Measurements from ENCODE around the gene CTSH. TPM values are rescaled to one million over a fixed set of nuclear protein-coding genes. Genes with fewer than 3 reads are reported as not detected.

CTSH gene
- total and polyA plus RNA-seq, 2 of the 13 experiments (the other 11 are each of a cell fraction or from before 2014, with no cell fraction given), result 265 to 653 TPM

DNA sequence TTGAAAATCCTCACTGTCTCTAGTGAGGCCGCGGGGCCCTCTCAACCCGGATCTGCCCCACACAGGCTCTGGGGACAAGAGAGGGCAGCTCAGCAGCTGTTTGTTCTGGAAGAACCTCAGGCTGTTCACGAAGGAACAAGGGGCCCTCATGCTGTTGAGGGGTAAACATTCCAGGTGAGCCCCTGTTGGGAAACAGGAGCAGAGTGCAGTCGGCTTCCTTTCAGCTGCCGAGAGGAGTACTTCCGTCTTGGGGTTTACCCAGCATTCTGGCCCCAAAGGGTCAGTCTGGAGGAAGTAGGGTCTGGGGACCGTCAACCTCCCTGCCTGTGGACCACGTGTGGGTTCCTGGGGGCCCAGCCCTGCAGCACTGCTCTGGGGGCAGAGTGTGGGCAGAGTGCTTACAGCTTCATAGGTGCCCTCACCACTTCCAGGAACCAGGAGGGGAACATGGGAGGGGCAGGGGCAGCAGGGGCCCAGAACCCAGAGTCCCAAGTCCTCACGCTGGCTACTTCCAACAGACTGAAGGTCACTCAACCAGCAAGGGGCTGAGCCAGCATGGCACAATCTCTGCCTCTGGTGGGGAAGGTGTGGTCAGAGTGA is 49.2 kb upstream of the CTSH start (continued):
- TF ChIP-seq U2AF1 (optimal IDR thresholded peaks at IDR 0.05; ENCODE audit: low read depth, low read length), result no peak
- peak; percentile 66 for TF ChIP-seq YEATS2 (CRISPR knock-in tag; IDR thresholded peaks at IDR 0.05; ENCODE audit: borderline replicate concordance)
- TF ChIP-seq ZBTB7B (CRISPR knock-in tag; IDR thresholded peaks at IDR 0.05), result peak; percentile 97
- TF ChIP-seq ZNF672 (CRISPR knock-in tag; IDR thresholded peaks at IDR 0.05), result no peak; the same call in 1 of the 2 replicates
- no peak for TF ChIP-seq ZNF354B (CRISPR knock-in tag; IDR thresholded peaks at IDR 0.05)
- no peak for TF ChIP-seq ZBTB8A (CRISPR knock-in tag; IDR thresholded peaks at IDR 0.05; ENCODE audit: borderline replicate concordance, low read depth)
- TF ChIP-seq KDM3A (CRISPR knock-in tag; IDR thresholded peaks at IDR 0.05; ENCODE audit: low read depth), result peak; percentile 93
- TF ChIP-seq, protein P1, sequence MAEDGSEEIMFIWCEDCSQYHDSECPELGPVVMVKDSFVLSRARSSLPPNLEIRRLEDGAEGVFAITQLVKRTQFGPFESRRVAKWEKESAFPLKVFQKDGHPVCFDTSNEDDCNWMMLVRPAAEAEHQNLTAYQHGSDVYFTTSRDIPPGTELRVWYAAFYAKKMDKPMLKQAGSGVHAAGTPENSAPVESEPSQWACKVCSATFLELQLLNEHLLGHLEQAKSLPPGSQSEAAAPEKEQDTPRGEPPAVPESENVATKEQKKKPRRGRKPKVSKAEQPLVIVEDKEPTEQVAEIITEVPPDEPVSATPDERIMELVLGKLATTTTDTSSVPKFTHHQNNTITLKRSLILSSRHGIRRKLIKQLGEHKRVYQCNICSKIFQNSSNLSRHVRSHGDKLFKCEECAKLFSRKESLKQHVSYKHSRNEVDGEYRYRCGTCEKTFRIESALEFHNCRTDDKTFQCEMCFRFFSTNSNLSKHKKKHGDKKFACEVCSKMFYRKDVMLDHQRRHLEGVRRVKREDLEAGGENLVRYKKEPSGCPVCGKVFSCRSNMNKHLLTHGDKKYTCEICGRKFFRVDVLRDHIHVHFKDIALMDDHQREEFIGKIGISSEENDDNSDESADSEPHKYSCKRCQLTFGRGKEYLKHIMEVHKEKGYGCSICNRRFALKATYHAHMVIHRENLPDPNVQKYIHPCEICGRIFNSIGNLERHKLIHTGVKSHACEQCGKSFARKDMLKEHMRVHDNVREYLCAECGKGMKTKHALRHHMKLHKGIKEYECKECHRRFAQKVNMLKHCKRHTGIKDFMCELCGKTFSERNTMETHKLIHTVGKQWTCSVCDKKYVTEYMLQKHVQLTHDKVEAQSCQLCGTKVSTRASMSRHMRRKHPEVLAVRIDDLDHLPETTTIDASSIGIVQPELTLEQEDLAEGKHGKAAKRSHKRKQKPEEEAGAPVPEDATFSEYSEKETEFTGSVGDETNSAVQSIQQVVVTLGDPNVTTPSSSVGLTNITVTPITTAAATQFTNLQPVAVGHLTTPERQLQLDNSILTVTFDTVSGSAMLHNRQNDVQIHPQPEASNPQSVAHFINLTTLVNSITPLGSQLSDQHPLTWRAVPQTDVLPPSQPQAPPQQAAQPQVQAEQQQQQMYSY (CRISPR knock-in tag; IDR thresholded peaks at IDR 0.05), result peak; percentile 53; the same call in 1 of the 2 replicates
- no peak for TF ChIP-seq EEA1 (CRISPR knock-in tag; IDR thresholded peaks at IDR 0.05; ENCODE audit: borderline replicate concordance)
- peak; percentile 72; the same call in 1 of the 2 replicates for TF ChIP-seq ZNF343 (CRISPR knock-in tag; IDR thresholded peaks at IDR 0.05)
- TF ChIP-seq SALL2 (CRISPR knock-in tag; IDR thresholded peaks at IDR 0.05), result peak; percentile 96
- TF ChIP-seq RFX3 (CRISPR knock-in tag; IDR thresholded peaks at IDR 0.05), result 0 out of 2 replicates have a peak, but pooled peaks have one; percentile 32
- TF ChIP-seq GATAD1 (CRISPR knock-in tag; IDR thresholded peaks at IDR 0.05), result peak; percentile 74
- TF ChIP-seq TARDBP (CRISPR knock-in tag; IDR thresholded peaks at IDR 0.05), result peak; percentile 97
- no peak for TF ChIP-seq SETDB1 (CRISPR knock-in tag; IDR thresholded peaks at IDR 0.05; ENCODE audit: borderline replicate concordance)
- TF ChIP-seq ZNF83 (CRISPR knock-in tag; IDR thresholded peaks at IDR 0.05; ENCODE audit: borderline replicate concordance), result no peak
- TF ChIP-seq KLF11 (CRISPR knock-in tag; IDR thresholded peaks at IDR 0.05), result 0 out of 2 replicates have a peak, but pooled peaks have one; percentile 46
- peak; percentile 90 for TF ChIP-seq FOSL2 (CRISPR knock-in tag; IDR thresholded peaks at IDR 0.05)
- no peak for TF ChIP-seq KLF9 (CRISPR knock-in tag; IDR thresholded peaks at IDR 0.05; ENCODE audit: low read depth)
- TF ChIP-seq, protein P2, sequence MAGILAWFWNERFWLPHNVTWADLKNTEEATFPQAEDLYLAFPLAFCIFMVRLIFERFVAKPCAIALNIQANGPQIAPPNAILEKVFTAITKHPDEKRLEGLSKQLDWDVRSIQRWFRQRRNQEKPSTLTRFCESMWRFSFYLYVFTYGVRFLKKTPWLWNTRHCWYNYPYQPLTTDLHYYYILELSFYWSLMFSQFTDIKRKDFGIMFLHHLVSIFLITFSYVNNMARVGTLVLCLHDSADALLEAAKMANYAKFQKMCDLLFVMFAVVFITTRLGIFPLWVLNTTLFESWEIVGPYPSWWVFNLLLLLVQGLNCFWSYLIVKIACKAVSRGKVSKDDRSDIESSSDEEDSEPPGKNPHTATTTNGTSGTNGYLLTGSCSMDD (CRISPR knock-in tag; IDR thresholded peaks at IDR 0.05), result no peak
